ENCODE results near the gene TOM1L1. TPM values are rescaled to one million over a fixed set of nuclear protein-coding genes. Genes with fewer than 3 reads are reported as not detected.

The TOM1L1 gene
- total RNA-seq, 1 donor = 40.2 TPM

GRCh38 chr17:54979657-54980056 is 79.0 kb downstream of the TOM1L1 start:
- no peak for DNase-seq (ENCODE audit: insufficient read length, low spot score, missing footprints)
- no peaks in the 10 kb centered on the region for H3K27me3 ChIP-seq (ENCODE audit: insufficient read depth, low read length)
- H3K9me3 ChIP-seq (ENCODE audit: low read depth, low read length) = no peaks in the 10 kb centered on the region
- H3K4me3 ChIP-seq (ENCODE audit: insufficient read depth, low read length) = no peak overlapping the region
- H4K20me1 ChIP-seq (ENCODE audit: insufficient read depth, low read length) = no peaks in the 10 kb centered on the region
- TF ChIP-seq CTCF (IDR thresholded peaks at IDR 0.05; ENCODE audit: extremely low read depth, low read depth, low read length) = no peak
- H3K27ac ChIP-seq (ENCODE audit: low read depth, low read length) = no peak overlapping the region
- H3K4me2 ChIP-seq (ENCODE audit: insufficient read depth, low read length) = no peak overlapping the region
- H3K36me3 ChIP-seq (ENCODE audit: insufficient read depth, low read length) = no peaks in the 10 kb centered on the region
- peaks cover 16% of the 10 kb centered on the region for H3K79me2 ChIP-seq (ENCODE audit: insufficient read depth, low read length)
- H3K4me1 ChIP-seq (ENCODE audit: insufficient read depth, low read length) = no peaks in the 10 kb centered on the region
- no peak overlapping the region for H2AFZ ChIP-seq (ENCODE audit: low read length)

- H3K36me3 ChIP-seq (ENCODE audit: insufficient read depth, low read length) = no peaks in the 10 kb centered on the region
- DNase-seq (ENCODE audit: insufficient read length, low spot score, missing footprints) = no peak
- no peaks in the 10 kb centered on the region for H3K27me3 ChIP-seq (ENCODE audit: insufficient read depth, low read length)
- H3K4me1 ChIP-seq (ENCODE audit: insufficient read depth, low read length) = peaks cover 2% of the 10 kb centered on the region
- no peaks in the 10 kb centered on the region for H4K20me1 ChIP-seq (ENCODE audit: insufficient read depth, low read length)
- H2AFZ ChIP-seq (ENCODE audit: low read length) = no peak overlapping the region
- H3K9me3 ChIP-seq (ENCODE audit: low read depth, low read length) = no peaks in the 10 kb centered on the region
- peaks cover 13% of the 10 kb centered on the region for H3K79me2 ChIP-seq (ENCODE audit: insufficient read depth, low read length)
- no peak for TF ChIP-seq CTCF (IDR thresholded peaks at IDR 0.05; ENCODE audit: extremely low read depth, low read depth, low read length)
- H3K4me2 ChIP-seq (ENCODE audit: insufficient read depth, low read length) = no peak overlapping the region
- no peak overlapping the region for H3K4me3 ChIP-seq (ENCODE audit: insufficient read depth, low read length)
- no peak overlapping the region for H3K27ac ChIP-seq (ENCODE audit: low read depth, low read length)
These were observed 79.7 kb downstream of the TOM1L1 start for GRCh38 chr17:54980375-54980774.

GRCh38 chr17:54982399-54982798 is 81.7 kb downstream of the TOM1L1 start:
- no peak overlapping the region for H3K4me2 ChIP-seq (ENCODE audit: insufficient read depth, low read length)
- peaks cover 6% of the 10 kb centered on the region for H3K79me2 ChIP-seq (ENCODE audit: insufficient read depth, low read length)
- no peaks in the 10 kb centered on the region for H4K20me1 ChIP-seq (ENCODE audit: insufficient read depth, low read length)
- H3K4me1 ChIP-seq (ENCODE audit: insufficient read depth, low read length) = peaks cover 3% of the 10 kb centered on the region
- no peak for DNase-seq (ENCODE audit: insufficient read length, low spot score, missing footprints)
- H3K27ac ChIP-seq (ENCODE audit: low read depth, low read length) = no peak overlapping the region
- no peaks in the 10 kb centered on the region for H3K27me3 ChIP-seq (ENCODE audit: insufficient read depth, low read length)
- no peak overlapping the region for H3K4me3 ChIP-seq (ENCODE audit: insufficient read depth, low read length)
- no peak overlapping the region for H2AFZ ChIP-seq (ENCODE audit: low read length)
- no peak for TF ChIP-seq CTCF (IDR thresholded peaks at IDR 0.05; ENCODE audit: extremely low read depth, low read depth, low read length)
- no peaks in the 10 kb centered on the region for H3K9me3 ChIP-seq (ENCODE audit: low read depth, low read length)
- H3K36me3 ChIP-seq (ENCODE audit: insufficient read depth, low read length) = no peaks in the 10 kb centered on the region

GRCh38 chr17:54983260-54983659 is 82.6 kb downstream of the TOM1L1 start:
- no peak overlapping the region for H3K4me2 ChIP-seq (ENCODE audit: insufficient read depth, low read length)
- H3K27ac ChIP-seq (ENCODE audit: low read depth, low read length) = no peak overlapping the region
- H3K9me3 ChIP-seq (ENCODE audit: low read depth, low read length) = no peaks in the 10 kb centered on the region
- H3K4me3 ChIP-seq (ENCODE audit: insufficient read depth, low read length) = no peak overlapping the region
- TF ChIP-seq CTCF (IDR thresholded peaks at IDR 0.05; ENCODE audit: extremely low read depth, low read depth, low read length) = no peak
- H4K20me1 ChIP-seq (ENCODE audit: insufficient read depth, low read length) = no peaks in the 10 kb centered on the region
- H3K79me2 ChIP-seq (ENCODE audit: insufficient read depth, low read length) = peaks cover 6% of the 10 kb centered on the region
- H3K4me1 ChIP-seq (ENCODE audit: insufficient read depth, low read length) = peaks cover 3% of the 10 kb centered on the region
- DNase-seq (ENCODE audit: insufficient read length, low spot score, missing footprints) = no peak
- H3K27me3 ChIP-seq (ENCODE audit: insufficient read depth, low read length) = no peaks in the 10 kb centered on the region
- H2AFZ ChIP-seq (ENCODE audit: low read length) = no peak overlapping the region
- no peaks in the 10 kb centered on the region for H3K36me3 ChIP-seq (ENCODE audit: insufficient read depth, low read length)
